ENCODE data around the gene KRIT1. TPM values are rescaled to one million over a fixed set of nuclear protein-coding genes. Genes with fewer than 3 reads are reported as not detected.

KRIT1 gene
- total RNA-seq, 1 experiment from 2014 or later = 34.1 TPM

DNA sequence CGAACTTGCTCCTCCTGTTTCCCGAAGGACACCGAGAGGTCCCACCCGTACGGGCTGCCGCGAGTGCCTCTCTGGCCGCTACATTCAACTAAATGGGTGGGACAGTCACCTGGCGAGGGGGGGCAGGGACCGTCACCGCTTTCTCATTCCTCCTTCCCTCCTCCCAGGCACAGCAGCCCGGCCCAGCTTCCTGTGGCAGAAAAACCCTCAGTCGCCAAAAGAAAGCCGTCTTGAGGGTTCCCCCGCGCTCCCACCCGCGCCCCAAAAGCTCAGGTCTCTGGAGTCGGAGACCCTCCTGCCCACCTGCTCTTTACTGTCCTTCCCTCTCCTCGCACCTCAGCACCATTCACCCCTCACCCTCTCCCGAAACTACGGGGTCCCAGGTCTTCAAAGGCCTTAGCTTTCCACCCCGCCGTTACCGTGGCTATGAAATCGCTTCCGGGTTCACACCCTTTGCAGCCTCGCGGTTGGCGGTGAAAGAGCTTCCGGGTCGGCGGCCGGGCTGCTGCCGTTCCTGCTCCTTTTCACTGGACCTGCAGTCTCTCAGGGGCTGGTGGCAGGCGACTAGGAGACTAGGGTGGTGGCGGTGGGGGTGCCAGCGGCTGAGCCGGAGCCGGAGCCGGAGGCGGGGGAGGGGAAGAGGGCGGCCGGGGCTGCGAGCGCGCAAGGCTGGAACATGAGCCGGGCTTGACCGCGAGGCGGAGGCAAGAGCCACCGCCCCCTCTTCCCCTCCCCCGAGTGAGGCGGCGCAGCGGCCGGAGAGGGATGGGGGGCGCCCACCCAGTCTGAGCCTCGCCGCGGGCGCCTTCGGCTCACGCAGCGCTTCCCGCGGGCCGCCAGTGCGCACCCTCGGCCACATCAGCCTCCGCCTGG lies at the start of gene KRIT1, which contains the start of gene ANKIB1 (continued):
- TF ChIP-seq ZNF416 (CRISPR knock-in tag; IDR thresholded peaks at IDR 0.05) = no peak
- TF ChIP-seq, protein P1, sequence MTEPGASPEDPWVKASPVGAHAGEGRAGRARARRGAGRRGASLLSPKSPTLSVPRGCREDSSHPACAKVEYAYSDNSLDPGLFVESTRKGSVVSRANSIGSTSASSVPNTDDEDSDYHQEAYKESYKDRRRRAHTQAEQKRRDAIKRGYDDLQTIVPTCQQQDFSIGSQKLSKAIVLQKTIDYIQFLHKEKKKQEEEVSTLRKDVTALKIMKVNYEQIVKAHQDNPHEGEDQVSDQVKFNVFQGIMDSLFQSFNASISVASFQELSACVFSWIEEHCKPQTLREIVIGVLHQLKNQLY (CRISPR knock-in tag; IDR thresholded peaks at IDR 0.05) = no peak
- no peak for TF ChIP-seq CBFB (CRISPR knock-in tag; IDR thresholded peaks at IDR 0.05; ENCODE audit: low read depth)
- no peak for TF ChIP-seq ATF2 (CRISPR knock-in tag; IDR thresholded peaks at IDR 0.05; ENCODE audit: borderline replicate concordance, low read depth)
- TF ChIP-seq, protein P2, sequence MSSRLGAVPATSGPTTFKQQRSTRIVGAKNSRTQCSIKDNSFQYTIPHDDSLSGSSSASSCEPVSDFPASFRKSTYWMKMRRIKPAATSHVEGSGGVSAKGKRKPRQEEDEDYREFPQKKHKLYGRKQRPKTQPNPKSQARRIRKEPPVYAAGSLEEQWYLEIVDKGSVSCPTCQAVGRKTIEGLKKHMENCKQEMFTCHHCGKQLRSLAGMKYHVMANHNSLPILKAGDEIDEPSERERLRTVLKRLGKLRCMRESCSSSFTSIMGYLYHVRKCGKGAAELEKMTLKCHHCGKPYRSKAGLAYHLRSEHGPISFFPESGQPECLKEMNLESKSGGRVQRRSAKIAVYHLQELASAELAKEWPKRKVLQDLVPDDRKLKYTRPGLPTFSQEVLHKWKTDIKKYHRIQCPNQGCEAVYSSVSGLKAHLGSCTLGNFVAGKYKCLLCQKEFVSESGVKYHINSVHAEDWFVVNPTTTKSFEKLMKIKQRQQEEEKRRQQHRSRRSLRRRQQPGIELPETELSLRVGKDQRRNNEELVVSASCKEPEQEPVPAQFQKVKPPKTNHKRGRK (CRISPR knock-in tag; IDR thresholded peaks at IDR 0.05; ENCODE audit: borderline replicate concordance) = no peak
- 0 out of 2 replicates have a peak, but pooled peaks have one; percentile 71 for TF ChIP-seq ZNF232 (CRISPR knock-in tag; IDR thresholded peaks at IDR 0.05)
- no peak for TF ChIP-seq ZMAT4 (CRISPR knock-in tag; IDR thresholded peaks at IDR 0.05)
- TF ChIP-seq RELA (CRISPR knock-in tag; IDR thresholded peaks at IDR 0.05; ENCODE audit: borderline replicate concordance) = no peak
- TF ChIP-seq JAZF1 (CRISPR knock-in tag; IDR thresholded peaks at IDR 0.05) = no peak
- peak; percentile 38; the same call in 1 of the 2 replicates for TF ChIP-seq ARID4B (CRISPR knock-in tag; IDR thresholded peaks at IDR 0.05; ENCODE audit: borderline replicate concordance)
- peak; percentile 44; the same call in 1 of the 2 replicates for TF ChIP-seq SP1 (CRISPR knock-in tag; conservative IDR thresholded peaks at IDR 0.05)
- TF ChIP-seq SOX15 (CRISPR knock-in tag; IDR thresholded peaks at IDR 0.05) = no peak
- no peak; the same call in 1 of the 2 replicates for TF ChIP-seq FOXP4 (CRISPR knock-in tag; IDR thresholded peaks at IDR 0.05)
- no peak for TF ChIP-seq JUN (CRISPR knock-in tag; IDR thresholded peaks at IDR 0.05)
- TF ChIP-seq, protein P3, sequence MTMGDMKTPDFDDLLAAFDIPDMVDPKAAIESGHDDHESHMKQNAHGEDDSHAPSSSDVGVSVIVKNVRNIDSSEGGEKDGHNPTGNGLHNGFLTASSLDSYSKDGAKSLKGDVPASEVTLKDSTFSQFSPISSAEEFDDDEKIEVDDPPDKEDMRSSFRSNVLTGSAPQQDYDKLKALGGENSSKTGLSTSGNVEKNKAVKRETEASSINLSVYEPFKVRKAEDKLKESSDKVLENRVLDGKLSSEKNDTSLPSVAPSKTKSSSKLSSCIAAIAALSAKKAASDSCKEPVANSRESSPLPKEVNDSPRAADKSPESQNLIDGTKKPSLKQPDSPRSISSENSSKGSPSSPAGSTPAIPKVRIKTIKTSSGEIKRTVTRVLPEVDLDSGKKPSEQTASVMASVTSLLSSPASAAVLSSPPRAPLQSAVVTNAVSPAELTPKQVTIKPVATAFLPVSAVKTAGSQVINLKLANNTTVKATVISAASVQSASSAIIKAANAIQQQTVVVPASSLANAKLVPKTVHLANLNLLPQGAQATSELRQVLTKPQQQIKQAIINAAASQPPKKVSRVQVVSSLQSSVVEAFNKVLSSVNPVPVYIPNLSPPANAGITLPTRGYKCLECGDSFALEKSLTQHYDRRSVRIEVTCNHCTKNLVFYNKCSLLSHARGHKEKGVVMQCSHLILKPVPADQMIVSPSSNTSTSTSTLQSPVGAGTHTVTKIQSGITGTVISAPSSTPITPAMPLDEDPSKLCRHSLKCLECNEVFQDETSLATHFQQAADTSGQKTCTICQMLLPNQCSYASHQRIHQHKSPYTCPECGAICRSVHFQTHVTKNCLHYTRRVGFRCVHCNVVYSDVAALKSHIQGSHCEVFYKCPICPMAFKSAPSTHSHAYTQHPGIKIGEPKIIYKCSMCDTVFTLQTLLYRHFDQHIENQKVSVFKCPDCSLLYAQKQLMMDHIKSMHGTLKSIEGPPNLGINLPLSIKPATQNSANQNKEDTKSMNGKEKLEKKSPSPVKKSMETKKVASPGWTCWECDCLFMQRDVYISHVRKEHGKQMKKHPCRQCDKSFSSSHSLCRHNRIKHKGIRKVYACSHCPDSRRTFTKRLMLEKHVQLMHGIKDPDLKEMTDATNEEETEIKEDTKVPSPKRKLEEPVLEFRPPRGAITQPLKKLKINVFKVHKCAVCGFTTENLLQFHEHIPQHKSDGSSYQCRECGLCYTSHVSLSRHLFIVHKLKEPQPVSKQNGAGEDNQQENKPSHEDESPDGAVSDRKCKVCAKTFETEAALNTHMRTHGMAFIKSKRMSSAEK (CRISPR knock-in tag; IDR thresholded peaks at IDR 0.05; ENCODE audit: borderline replicate concordance) = no peak
- peak; percentile 82 for TF ChIP-seq GABPB1 (CRISPR knock-in tag; IDR thresholded peaks at IDR 0.05)
- TF ChIP-seq ATF6 (CRISPR knock-in tag; IDR thresholded peaks at IDR 0.05) = no peak
- TF ChIP-seq, protein P4, sequence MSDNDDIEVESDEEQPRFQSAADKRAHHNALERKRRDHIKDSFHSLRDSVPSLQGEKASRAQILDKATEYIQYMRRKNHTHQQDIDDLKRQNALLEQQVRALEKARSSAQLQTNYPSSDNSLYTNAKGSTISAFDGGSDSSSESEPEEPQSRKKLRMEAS (CRISPR knock-in tag; IDR thresholded peaks at IDR 0.05) = peak; percentile 68; the same call in 1 of the 2 replicates
- no peak for TF ChIP-seq OVOL2 (CRISPR knock-in tag; IDR thresholded peaks at IDR 0.05; ENCODE audit: borderline replicate concordance)
- TF ChIP-seq ELF4 (CRISPR knock-in tag; IDR thresholded peaks at IDR 0.05; ENCODE audit: low read depth) = no peak
